Neural progenitor cell (in vitro differentiated cells): Measurements from ENCODE around the gene CYP1A1. TPM values are rescaled to one million over a fixed set of nuclear protein-coding genes. Genes with fewer than 3 reads are reported as not detected.

Experiments used
- DNase-seq: peaks from one replicate; pipeline ENCODE4 v3.0.0-alpha.2; 2016; ENCODE audit warnings: low spot score
- H2AFZ ChIP-seq: fragments of 200-600 bp; sonication (generic); replicated peaks from 2 replicates; pipeline ENCODE4 v1.6.1; 2016; ENCODE audit warnings: antibody characterized with exemption
- H3F3A ChIP-seq: fragments of 200-600 bp; sonication (generic); 2 replicates; pipeline ENCODE4 v1.6.1; 2016; ENCODE audit warnings: antibody characterized with exemption, low read depth
- H3K27ac ChIP-seq: fragments of 200-600 bp; sonication (generic); 2 replicates; pipeline ENCODE4 v1.5.1; 2016; ENCODE audit warnings: mild to moderate bottlenecking
- H3K27me3 ChIP-seq: fragments of 200-600 bp; sonication (generic); 2 replicates; pipeline ENCODE4 v1.6.1; 2016; ENCODE audit warnings: mild to moderate bottlenecking, moderate library complexity
- H3K36me3 ChIP-seq: fragments of 200-600 bp; sonication (generic); 2 replicates; pipeline ENCODE4 v1.5.1; 2016
- H3K4me1 ChIP-seq: fragments of 200-600 bp; sonication (generic); 2 replicates; pipeline ENCODE4 v1.6.1; 2016; ENCODE audit warnings: mixed run types
- H3K4me2 ChIP-seq: fragments of 200-600 bp; sonication (generic); 2 replicates; pipeline ENCODE4 v1.6.1; 2016
- H3K4me3 ChIP-seq: fragments of 200-600 bp; sonication (generic); 2 replicates; pipeline ENCODE4 v1.5.1; 2016
- H3K79me2 ChIP-seq: fragments of 200-600 bp; sonication (generic); 2 replicates; pipeline ENCODE4 v1.6.1; 2016; ENCODE audit warnings: low read depth
- H3K9ac ChIP-seq: fragments of 200-600 bp; sonication (generic); 2 replicates; pipeline ENCODE4 v1.6.1; 2016
- H3K9me3 ChIP-seq: fragments of 200-600 bp; sonication (generic); 2 replicates; pipeline ENCODE4 v1.5.1; 2016; ENCODE audit warnings: low read depth
- H4K20me1 ChIP-seq: fragments of 200-600 bp; sonication (generic); 2 replicates; pipeline ENCODE4 v1.6.1; 2016; ENCODE audit warnings: low read depth
- H3K27ac Mint-ChIP-seq: 3 replicates; pipeline ENCODE4 v1.8.0; 2021; ENCODE audit warnings: mixed read lengths
- H3K27me3 Mint-ChIP-seq: 2 replicates; pipeline ENCODE4 v1.8.0; 2022; ENCODE audit warnings: low read depth, mild to moderate bottlenecking, inconsistent platforms, moderate library complexity, mixed read lengths; ENCODE audit not compliant: insufficient read depth
- H3K36me3 Mint-ChIP-seq: 3 replicates; pipeline ENCODE4 v1.8.0; 2021; ENCODE audit warnings: mixed read lengths
- H3K4me1 Mint-ChIP-seq: 3 replicates; pipeline ENCODE4 v1.8.0; 2021; ENCODE audit warnings: mixed read lengths
- H3K4me3 Mint-ChIP-seq: 3 replicates; pipeline ENCODE4 v1.8.0; 2021; ENCODE audit warnings: mild to moderate bottlenecking, moderate library complexity, mixed read lengths
- H3K9me3 Mint-ChIP-seq: 3 replicates; pipeline ENCODE4 v1.8.0; 2020; ENCODE audit warnings: mixed read lengths
- EZH2 ChIP-seq: fragments of 200-600 bp; sonication (generic); IDR thresholded peaks from 2 replicates; pipeline ENCODE4 v1.6.1; 2017; ENCODE audit warnings: antibody characterized with exemption, mild to moderate bottlenecking, moderate library complexity
- EZH2phosphoT487 ChIP-seq: fragments of 200-600 bp; sonication (generic); IDR thresholded peaks from 2 replicates; pipeline ENCODE4 v1.6.1; 2017; ENCODE audit warnings: antibody characterized with exemption
- total RNA-seq: library from RNA; depleted of rRNA; stranded (reverse); fragments of >200 nt; gene quantifications from 2 replicates; pipeline ENCODE4 v1.2.3, GENCODE V29; 2015; ENCODE audit warnings: low replicate concordance
- TF ChIP-seq, protein P1 (sequence below): fragments of 200-600 bp; sonication (generic); IDR thresholded peaks from 2 replicates; pipeline ENCODE4 v1.5.1; 2017; ENCODE audit warnings: antibody characterized with exemption, mild to moderate bottlenecking

The CYP1A1 gene
- total RNA-seq, 1 donor from 2014 or later = not detected

DNA sequence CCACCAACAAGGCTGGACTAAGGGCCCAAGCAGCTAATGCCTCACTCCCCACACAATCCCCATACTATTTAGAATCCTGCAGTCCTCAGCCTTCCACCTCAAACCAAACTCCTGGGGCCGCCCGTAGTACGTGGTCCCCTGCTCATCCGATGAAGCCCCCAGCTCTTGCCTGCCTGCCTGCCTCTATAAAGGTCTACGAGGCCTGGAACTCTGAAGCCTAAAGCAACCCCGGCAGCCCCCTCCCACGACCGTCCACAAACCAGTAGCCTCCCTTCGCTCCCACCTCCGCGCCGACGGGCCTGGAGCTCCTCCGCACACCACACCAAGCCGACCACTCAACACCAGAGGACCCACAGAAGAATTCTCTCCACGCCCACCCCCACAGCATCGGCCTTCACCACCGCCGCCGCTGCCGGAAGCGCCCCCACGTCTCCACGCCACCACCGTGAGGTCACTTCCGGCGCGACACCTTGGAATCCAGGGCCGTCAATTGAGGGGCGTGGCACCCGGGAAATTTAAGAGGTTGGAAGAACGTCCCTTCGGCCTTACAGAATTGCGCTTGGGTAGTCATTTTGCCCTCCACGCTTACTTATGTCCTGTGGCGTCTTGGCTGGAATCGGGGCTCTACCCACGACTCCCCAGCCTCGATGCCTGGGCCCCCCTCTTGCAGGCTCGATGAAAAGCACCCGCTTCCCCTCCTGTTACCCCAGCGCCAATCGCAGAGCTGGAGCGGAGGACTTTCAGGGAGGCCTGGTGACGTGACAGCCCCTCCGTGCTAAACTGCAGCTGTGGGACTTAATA, 29.5 kb downstream of the CYP1A1 start, which contains the start of gene EDC3:
TSS of gene EDC3 (minus strand) at position 428 of the 801 bp plus-strand sequence. CDS start 20,900 bp downstream, outside the sequence.
- peak within 1 kb of the TSS; percentile 93 for H2AFZ ChIP-seq
- H3K4me3 Mint-ChIP-seq = peak within 1 kb of the TSS; percentile 100

DNA sequence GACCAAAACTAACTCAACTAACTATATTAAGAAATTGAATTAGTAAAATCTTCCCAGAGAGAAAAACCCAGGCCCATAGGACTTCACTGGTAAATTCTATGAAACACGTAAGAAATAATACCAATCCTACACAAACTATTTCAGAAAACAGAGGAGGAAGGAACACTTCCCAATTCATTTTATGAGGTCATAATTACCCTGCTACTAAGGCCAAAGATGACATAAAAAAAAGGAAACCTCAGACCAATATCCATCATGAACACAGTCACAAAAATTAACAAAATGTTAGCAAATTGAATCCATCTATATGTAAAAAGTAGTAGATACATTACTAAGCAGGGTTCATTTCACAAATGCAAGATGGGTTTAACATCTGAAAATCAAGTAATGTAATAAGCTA, 33.0 kb downstream of the CYP1A1 start:
- peaks cover 8% of the 10 kb centered on the region for H3K4me1 ChIP-seq
- peaks cover 28% of the 10 kb centered on the region for H4K20me1 ChIP-seq
- no peak overlapping the region for H2AFZ ChIP-seq
- no peaks in the 10 kb centered on the region for H3K27me3 ChIP-seq
- TF ChIP-seq EZH2phosphoT487 (no peak), EZH2 (no peak)
- TF ChIP-seq, protein P1, sequence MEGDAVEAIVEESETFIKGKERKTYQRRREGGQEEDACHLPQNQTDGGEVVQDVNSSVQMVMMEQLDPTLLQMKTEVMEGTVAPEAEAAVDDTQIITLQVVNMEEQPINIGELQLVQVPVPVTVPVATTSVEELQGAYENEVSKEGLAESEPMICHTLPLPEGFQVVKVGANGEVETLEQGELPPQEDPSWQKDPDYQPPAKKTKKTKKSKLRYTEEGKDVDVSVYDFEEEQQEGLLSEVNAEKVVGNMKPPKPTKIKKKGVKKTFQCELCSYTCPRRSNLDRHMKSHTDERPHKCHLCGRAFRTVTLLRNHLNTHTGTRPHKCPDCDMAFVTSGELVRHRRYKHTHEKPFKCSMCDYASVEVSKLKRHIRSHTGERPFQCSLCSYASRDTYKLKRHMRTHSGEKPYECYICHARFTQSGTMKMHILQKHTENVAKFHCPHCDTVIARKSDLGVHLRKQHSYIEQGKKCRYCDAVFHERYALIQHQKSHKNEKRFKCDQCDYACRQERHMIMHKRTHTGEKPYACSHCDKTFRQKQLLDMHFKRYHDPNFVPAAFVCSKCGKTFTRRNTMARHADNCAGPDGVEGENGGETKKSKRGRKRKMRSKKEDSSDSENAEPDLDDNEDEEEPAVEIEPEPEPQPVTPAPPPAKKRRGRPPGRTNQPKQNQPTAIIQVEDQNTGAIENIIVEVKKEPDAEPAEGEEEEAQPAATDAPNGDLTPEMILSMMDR = no peak
- Mint-ChIP-seq H3K4me3 (no peak overlapping the region), H3K9me3 (no peaks in the 10 kb centered on the region), H3K4me1 (peaks cover 25% of the 10 kb centered on the region), H3K27me3 (peaks cover 3% of the 10 kb centered on the region), H3K36me3 (no peaks in the 10 kb centered on the region), H3K27ac (no peak overlapping the region)
- H3F3A ChIP-seq = no peaks in the 10 kb centered on the region
- no peak overlapping the region for H3K9ac ChIP-seq
- no peak overlapping the region for H3K27ac ChIP-seq
- H3K4me3 ChIP-seq = no peak overlapping the region
- H3K79me2 ChIP-seq = peaks cover 85% of the 10 kb centered on the region
- H3K4me2 ChIP-seq = no peak overlapping the region
- H3K36me3 ChIP-seq = no peaks in the 10 kb centered on the region
- DNase-seq = no peak
- no peaks in the 10 kb centered on the region for H3K9me3 ChIP-seq

More for the DNA sequence above, 29.5 kb downstream of the CYP1A1 start, which contains the start of gene EDC3:
- Mint-ChIP-seq H3K9me3 (no peaks in the 10 kb centered on the region), H3K4me1 (peaks cover 25% of the 10 kb centered on the region), H3K27me3 (peaks cover 11% of the 10 kb centered on the region), H3K36me3 (no peaks in the 10 kb centered on the region), H3K27ac (peak within 1 kb of the TSS; percentile 100)
- Histone ChIP-seq H3K4me1 (peaks cover 8% of the 10 kb centered on the region), H3K79me2 (peaks cover 51% of the 10 kb centered on the region), H3K36me3 (no peaks in the 10 kb centered on the region), H3K27me3 (peaks cover 13% of the 10 kb centered on the region), H3K27ac (no peak within 1 kb of the TSS), H3K4me2 (peak within 1 kb of the TSS; percentile 93), H3K9me3 (no peaks in the 10 kb centered on the region), H3K4me3 (peak within 1 kb of the TSS; percentile 88), H3F3A (no peaks in the 10 kb centered on the region), H3K9ac (peak within 1 kb of the TSS; percentile 95), H4K20me1 (peaks cover 17% of the 10 kb centered on the region)
- TF ChIP-seq, protein P1 = no peak
- TF ChIP-seq EZH2 (no peak), EZH2phosphoT487 (no peak)
- peak; percentile 95 for DNase-seq

DNA sequence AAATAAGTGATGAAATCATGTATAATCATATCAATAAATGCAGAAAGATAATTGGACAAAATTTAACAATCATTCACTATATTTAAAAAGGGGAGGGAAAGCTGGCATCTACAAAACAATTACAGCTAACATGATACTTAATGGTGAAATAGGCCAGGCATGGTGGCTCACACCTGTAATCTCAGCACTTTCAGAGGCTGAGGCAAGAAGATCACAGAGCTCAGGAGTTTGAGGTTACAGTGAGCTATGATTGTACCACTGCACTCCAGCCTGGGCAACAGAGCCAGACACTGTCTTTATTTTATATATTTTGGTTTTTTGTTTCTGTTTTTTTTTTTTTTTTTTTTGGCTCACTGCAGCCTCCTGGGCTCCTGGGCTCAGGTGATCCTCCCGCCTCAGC, 41.6 kb downstream of the CYP1A1 start:
- Mint-ChIP-seq H3K9me3 (peaks cover 3% of the 10 kb centered on the region), H3K36me3 (peaks cover 20% of the 10 kb centered on the region), H3K4me3 (no peak overlapping the region), H3K27me3 (no peaks in the 10 kb centered on the region), H3K27ac (no peak overlapping the region), H3K4me1 (no peaks in the 10 kb centered on the region)
- no peak overlapping the region for H3K4me3 ChIP-seq
- peaks cover 29% of the 10 kb centered on the region for H4K20me1 ChIP-seq
- TF ChIP-seq, protein P1 = no peak
- TF ChIP-seq EZH2phosphoT487 (no peak), EZH2 (no peak)
- H3F3A ChIP-seq = peaks cover 4% of the 10 kb centered on the region
- H3K79me2 ChIP-seq = peaks cover 100% of the 10 kb centered on the region
- no peak overlapping the region for H2AFZ ChIP-seq
- no peaks in the 10 kb centered on the region for H3K9me3 ChIP-seq
- no peak for DNase-seq
- H3K4me2 ChIP-seq = no peak overlapping the region
- no peaks in the 10 kb centered on the region for H3K36me3 ChIP-seq
- H3K9ac ChIP-seq = no peak overlapping the region
- no peaks in the 10 kb centered on the region for H3K27me3 ChIP-seq
- no peaks in the 10 kb centered on the region for H3K4me1 ChIP-seq
- H3K27ac ChIP-seq = no peak overlapping the region
